ENCODE measurements around the gene GPRC5A.
"Not testable (repeated sequence)": the region's sequence is repeated elsewhere in the genome, so short reads cannot be mapped to it uniquely, and the experiment has no call there.

Gene GPRC5A, protein sequence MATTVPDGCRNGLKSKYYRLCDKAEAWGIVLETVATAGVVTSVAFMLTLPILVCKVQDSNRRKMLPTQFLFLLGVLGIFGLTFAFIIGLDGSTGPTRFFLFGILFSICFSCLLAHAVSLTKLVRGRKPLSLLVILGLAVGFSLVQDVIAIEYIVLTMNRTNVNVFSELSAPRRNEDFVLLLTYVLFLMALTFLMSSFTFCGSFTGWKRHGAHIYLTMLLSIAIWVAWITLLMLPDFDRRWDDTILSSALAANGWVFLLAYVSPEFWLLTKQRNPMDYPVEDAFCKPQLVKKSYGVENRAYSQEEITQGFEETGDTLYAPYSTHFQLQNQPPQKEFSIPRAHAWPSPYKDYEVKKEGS

DNA sequence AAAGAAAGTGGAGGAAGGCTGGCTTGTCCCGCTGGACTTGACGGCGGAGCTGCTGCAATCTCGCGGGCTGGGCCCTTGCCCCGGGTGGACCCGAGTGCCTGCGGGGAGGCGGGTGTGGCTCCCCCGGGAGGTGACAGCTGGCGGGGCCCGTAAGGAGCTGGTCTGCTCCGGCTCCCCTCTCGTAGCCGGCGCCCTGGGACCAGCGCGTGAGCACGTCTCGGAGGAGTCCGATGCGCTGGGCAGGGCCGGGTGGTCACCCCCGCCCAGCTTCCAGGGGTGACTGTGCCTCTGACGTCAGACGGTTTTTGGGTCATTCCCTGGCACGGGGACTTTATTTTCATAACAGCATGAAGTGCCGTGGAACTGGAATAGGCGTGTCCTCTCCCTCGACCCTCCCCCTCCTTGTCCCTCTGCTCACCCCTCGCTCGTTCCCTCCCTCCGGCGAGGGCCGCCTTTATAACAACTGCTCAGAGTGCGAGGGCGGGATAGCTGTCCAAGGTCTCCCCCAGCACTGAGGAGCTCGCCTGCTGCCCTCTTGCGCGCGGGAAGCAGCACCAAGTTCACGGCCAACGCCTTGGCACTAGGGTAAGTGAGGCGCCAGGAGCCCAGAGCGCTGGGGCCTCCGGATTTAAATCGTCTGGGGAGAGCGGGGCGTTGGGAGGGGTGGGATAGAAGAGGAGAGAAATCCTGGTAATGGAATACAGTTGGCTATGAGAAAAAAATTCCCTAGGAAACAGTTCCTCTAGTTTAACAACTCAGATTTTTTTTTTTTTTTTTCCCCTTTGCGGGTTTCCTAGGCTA is at the start of gene GPRC5A:
GPRC5A (plus strand) TSS at position 483 of the 801 bp plus-strand sequence. CDS start 16,688 bp downstream, outside the sequence.
- DNase-seq = peak; percentile 8

DNA sequence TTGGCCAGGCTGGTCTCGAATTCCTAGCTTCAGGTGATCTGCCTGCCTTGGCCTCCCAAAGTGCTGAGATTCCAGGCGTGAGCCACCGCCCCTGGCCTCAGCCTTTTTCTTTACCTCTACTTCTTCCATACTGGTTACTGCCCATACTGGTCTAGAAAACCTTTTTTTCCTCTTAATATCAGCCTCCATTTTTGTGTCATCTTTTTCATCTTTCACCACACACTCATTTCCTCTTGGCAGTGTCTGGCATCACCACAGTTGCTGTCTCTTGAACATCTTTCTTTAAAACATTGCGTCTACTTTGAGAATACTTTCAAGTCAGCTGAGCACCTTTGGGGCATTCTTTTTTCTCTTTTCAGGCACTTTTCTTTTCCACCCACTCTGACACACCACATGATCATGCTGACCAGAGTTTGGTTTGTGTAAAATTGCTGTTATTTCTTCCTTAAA is 45.5 kb upstream of the GPRC5A start:
- DNase-seq = no peak

DNA sequence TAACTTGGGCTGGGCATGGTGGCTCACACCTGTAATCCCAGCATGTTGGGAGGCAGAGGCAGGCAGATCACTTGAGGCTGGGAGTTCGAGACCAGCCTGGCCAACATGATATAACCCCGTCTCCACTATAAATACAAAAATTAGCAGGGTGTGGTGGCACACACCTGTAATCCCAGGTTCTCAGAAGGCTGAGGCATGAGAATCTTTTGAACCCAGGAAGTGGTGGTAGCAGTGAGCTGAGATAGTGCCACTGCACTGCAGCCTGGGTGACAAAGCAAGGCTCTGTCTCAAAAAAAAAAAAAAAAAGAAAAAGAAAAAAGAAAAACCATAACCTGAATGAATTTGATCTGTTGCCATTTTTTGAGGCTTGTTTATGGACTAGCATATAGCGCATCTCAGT is 44.6 kb upstream of the GPRC5A start:
- not testable (repeated sequence) for DNase-seq

DNA sequence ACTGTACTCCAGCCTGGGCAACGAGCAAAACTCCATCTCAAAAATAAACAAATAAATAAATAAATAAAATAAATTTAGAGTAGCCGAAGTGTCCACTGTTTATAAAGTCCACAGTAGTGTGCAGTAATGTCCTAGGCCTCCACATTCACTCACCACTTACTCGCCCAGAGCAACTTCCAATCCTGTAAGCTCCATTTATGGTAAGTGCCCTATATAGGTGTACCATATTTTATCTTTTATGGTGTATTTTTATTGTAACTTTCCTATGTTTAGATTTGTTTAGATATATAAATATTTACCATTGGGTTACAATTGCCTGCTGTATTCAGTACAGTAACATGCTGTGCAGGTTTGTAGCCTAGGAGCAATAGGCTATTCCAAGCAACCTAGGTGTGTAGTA is 37.9 kb upstream of the GPRC5A start:
- no peak for DNase-seq

DNA sequence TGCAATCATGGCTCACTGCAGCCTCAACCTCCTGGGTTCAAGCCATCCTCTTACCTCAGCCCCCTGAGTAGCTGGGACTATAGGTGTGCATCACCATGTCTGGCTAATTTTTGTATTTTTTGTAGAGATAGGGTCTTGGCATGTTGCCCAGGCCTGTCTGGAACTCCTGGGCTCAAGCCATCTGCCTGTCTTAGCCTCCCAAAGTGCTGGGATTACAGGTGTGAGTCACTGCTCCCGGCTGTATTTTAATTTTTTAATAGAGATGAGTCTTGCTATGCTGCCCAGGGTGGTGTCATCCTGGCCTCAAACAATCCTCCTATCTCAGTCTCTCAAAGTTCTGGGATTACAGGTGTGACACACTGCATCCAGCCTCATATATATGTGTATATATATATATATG is 31.7 kb upstream of the GPRC5A start:
- DNase-seq = no peak

DNA sequence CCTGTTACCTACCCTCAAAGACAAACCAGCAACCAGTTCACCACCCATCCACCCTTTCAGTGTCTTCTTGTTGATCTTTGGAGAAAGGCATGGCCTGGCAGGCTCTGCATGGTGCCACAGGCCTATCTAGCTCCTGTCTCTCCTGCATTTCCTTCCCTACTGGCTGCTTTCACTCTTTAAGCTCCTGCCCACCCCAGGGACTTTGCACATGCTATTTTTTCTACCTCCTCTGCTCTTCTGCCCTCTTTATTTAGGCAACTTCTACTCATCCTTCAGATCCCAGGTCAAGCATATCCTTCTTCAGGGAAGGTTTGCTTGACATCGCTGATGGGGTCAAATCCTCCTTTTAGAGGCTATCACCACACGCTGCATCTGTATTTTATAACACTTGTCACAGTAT is 27.1 kb upstream of the GPRC5A start:
- DNase-seq = no peak

DNA sequence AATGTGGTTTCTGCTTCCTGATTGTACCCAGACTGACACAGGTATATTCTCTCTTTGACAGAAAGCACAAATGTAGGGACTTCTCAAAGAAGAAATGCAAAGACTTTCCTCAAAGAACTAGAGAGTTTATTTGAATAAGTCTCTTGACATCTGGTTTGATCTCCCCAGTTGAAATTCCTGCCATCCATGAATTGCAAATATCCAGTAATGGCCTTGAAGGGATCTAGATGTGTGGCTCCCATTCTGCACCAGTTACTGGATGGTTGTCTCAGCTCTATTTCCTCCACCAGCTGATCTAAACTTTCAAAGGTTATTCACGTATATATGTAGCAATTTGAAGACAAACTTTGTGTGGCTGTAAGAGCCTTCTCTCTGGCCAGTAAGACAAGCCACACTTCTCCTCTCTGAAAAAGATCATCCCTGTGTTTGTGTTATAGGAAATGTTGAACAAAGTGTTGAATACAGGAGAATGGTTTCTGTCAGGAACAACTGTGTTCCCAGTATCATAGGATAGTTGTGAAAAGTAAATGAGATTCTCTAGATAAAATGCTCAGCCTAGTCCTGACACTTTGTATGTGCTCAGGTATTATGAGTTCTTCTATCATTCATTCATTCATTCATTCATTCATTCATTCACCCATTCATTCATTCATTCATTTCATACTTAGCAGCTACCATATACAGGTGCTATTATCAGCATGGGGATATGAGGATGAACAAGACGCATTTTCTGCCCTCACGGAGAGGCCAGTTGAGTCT is 22.7 kb upstream of the GPRC5A start:
- no peak for DNase-seq

DNA sequence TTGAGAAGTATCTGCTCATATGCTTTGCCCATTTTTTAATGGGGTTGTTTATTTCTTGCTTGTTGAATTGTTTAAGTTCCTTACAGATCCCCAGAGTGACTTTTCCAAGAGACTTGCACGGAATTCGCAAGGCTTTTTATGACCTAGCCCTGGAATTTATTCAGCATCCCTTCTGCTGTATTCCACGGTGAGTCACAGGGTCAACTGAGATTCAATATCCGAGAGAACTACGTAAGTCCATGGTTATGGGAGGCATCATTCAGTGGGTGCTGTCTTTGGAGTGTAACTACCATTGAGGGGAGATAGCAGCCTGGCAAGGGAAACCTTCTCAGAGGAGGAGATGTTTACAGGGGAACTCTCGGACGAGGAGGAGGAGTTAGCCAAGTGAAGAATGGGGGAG is 20.9 kb upstream of the GPRC5A start:
- no peak for DNase-seq

DNA sequence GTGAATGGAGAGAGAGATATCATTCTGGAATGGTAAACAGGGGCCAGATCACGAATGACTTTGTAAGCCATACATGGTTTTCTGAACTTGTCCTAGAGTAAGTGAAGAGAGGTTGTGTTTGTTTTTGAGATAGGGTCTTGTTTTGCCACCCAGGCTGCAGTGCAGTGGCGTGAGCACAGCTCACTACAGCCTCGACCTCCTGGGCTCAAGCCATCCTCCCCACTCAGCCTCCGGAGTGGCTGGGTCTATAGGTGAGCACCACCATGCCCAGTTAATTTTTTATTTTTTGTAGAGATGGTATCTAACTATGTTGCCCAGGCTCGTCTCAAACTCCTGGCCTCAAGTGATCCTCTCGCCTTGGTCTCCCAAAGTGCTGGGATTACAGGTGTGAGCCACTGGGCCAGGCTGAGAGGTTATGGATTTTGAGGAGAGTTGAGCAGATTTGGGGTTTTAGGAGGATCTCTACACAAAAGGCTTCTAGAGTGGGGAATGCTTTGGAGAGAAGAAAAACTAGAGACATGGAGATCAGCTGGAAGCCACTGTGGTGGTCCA is 19.7 kb upstream of the GPRC5A start:
- no peak for DNase-seq

DNA sequence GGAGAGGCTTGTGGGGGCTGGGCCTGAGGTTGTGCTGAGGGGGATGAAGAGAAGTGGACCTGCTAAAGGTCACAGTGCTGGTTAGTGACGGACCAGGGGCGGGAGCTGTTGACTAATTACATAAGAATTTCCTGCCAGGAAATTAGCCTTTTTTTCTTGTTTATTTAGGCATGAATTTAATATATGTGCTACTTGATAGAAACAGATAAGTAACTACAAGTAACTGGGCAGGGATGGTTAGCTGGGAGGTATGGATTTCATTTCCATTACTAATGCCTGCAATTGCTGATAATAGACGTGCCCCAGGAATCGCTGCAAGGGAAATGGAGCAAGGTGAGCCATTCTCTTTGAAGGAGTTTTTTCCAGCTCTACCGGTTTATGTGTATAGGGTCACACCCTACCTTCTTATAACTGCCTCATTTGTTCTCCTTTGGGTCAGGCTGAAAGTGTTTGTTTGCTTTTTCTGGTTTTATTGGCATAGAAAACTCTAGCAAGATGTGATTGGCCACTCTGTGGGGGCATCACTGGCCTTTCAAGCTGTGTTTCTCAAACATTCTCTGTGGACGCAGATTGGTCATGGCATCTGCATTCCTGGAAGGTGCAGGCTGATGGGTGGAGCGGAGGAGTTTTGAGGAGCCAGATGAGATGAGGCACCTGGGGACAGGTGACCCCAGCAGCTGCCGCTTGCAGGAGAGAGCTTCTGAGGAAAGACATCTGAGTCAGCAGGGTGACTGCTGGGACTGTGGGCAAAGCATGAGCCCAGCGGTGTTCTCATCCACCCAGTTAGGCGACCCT is 19.0 kb upstream of the GPRC5A start:
- no peak for DNase-seq

DNA sequence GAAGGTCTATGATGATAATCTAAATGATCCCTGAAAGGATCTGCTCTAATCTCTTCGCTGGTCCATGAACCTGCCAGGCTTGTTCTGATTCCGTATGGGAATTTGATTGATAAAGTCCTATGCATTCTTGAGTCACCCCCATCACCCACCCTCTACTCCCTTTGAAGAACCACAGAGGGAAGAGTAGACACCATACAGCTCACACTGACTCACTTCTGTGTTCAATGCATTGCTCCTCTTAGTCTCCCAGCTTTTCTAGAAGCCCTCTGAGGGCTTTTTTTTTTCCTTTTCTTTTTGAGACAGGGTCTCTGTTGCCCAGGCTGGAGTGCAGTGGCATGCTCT is 18.5 kb upstream of the GPRC5A start:
- DNase-seq = no peak

DNA sequence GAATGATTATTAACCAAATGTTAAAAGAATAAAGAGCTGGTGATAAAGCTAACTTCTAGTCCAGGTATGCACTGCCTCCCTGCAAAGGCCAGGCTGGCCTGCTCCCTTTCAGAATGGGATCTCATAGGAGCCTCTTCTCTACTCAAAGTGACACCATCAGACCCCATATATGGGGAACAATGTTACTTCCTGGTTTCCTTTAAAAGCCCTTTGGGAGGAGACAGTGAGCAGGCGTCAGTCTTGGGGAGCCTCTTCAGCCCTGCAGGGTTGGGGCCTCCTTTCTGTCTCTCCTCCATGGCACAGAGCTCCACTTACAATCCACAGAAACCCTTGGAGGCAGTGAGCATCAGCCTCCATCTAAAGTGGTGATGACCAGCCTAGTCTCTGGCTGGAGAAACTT is 17.3 kb upstream of the GPRC5A start:
- no peak for DNase-seq

DNA sequence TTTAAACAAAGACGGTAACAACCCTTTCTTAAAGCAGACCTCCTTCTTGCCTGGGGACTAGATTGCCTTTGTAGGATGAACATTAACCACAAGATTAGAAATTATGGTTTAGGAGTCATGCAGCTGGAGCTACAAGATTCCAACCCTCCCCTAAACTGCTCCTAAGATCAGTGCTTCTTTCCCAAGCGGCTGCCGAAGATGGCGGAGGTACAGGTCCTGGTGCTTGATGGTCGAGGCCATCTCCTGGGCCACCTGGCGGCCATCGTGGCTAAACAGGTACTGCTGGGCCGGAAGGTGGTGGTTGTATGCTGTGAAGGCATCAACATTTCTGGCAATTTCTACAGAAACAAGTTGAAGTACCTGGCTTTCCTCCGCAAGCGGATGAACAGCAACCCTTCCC is 16.1 kb upstream of the GPRC5A start:
- DNase-seq = not testable (repeated sequence)

DNA sequence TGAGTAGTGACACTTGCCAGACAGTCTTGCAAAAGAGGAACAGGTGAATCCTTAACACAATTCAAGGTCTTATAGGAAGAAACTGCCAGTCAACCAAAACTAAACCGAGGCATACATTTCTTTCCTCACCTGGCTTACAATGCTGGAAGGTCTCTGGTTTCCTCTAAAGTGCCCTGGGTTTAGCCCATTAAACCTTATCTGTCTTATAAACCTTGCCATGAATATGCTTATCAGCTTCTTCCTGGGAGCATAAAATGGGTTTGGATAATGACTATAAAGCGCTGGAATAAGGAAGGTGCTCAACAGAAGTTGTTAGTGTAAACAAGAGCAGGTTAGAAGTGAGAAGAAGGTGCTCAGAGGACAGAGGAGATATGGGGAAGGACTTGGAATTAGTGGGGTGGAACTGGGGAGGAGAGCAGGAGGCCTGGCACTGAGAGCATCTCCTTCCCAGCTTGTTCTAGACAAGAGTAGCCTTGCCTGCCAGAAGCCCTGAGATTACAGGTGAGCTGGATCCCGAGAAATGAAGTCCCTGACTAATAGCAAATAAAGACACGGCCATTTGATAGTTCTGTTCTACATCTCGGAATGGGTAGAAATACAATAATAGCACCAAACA is 14.1 kb upstream of the GPRC5A start:
- DNase-seq = no peak

DNA sequence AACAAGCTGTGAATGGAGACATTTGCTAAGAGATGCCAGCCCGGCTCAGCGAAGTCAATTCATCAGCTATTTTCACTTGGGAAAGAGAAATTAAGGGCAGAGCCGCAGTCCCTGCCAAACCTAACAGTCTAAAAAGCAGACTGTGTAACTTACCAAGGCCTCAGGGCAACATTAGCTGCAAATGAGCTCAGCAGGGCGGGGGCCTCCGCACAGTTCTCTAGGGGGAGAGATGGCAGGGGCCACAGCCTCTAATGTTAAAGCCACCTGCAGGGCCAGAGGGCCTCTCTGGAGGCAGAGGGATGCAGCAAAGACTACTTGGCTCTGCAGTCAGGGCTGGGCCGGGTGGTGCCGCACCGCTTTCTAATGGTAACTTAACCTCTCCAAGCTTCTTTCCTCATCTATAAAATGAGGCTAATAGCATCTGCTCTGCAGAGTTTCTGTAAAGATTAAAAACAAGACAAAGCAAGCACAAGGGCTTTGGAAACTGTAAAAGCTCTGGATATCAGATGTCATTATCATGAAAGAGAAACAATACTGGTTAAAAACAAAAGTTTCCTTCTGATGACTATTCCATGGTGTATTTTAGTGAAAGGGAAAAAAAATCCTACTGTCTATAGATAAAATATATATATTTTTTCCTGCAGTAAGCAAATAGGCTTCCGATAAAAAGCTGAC is 13.4 kb upstream of the GPRC5A start:
- DNase-seq = no peak

DNA sequence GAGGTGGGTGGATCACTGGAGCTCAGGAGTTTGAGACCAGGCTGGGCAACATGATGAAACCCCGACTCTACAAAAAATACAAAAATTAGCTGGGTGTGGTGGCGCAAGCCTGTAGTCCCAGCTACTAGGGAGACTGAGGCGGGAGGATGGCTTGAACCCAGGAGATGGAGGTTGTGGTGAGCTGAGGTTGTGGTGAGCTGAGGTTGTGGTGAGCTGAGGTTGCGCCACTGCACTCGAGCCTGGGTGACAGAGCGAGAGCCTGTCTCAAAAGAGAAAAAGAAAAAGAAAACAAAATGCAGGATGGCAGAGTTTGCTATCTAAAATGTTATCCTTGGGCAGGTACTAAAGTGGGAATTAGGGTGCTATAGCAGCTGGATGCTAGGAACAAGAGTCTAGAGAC is 10.8 kb upstream of the GPRC5A start:
- no peak for DNase-seq

DNA sequence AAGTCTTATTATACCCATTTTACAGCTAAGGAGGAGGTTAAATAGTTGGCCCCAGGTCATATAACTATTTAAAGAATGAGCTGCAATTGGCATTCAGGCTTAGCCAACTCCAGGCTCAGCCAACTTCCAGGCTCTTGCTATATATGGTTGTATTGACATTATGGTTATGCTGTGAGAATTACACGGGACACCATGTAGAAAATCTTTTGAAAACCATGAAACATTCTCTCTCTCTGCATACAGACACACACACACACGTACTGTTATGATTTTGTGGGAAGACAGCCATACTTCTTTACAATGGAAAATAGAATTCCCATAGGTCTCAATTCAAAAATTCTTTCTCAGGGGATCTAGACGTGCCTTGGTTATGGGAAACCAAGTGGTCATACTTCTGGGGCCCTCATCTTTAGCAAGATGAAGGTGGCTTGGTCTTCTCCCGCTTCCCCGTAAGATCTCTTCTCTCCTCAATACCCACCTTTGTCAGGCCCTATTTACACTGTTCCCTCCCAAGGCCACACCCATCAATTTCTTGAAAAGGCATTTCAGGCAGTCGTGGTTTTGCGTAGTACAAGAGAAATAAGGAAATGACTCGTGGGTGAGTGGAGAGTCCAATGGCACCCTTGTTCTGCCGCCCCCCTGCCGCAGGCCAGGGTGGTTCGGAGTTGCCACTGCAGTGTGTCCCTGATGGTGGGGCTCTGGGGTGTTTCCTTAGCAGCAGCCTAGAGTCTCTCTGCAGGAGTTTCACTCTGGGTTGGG is 10.0 kb upstream of the GPRC5A start:
- no peak for DNase-seq

DNA sequence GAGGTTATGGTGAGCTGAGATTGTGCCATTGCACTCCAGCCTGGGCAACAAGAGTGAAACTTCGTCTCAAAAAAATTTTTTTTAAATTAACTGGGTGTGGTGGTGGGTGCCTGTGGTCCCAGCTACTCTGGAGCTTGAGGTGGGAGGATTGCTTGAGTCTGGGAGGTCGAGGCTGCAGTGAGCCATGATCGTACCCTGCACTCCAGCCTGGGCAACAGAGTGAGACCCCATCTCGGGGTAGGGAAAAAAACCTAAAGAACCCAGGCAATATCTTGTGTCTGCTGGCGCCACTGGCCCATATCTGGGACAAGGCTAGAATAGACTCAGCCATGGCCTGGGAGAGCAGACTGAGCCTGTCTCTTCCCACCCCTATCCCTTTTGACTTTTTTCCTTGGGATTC is 9.1 kb upstream of the GPRC5A start:
- no peak for DNase-seq

DNA sequence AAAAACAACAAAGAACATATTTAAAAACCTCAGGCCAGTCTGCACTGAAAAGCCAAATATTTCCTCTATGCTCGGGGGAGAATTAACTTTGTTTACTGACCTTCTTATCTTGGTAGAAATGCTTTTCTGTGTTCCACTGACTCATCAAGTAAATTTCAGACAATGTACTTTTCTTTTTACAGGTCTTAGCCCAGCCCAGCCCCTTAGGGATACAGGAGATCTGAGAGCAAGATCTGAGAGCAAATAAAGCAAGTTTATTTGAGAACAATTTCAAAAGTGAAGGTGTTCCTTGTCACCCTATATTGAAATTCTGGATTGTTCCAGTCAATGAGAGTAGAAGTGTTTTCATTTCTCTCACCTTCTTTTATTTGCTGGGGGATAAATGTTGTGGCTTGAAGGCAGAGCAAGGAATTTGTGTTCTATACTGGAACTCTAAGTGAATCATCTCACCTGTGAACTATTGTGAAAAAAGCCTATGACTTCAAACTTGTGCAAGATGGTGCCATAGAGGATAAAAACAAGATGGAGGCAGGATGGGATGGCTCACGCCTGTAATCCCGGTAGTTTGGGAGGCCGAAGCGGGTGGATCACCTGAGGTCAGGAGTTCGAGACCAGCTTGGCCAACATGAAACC is 7.9 kb upstream of the GPRC5A start:
- DNase-seq = no peak
